GDM1 (cell line): ENCODE measurements around the gene OSBPL8.
A peak's percentile ranks its signal among the peaks of the same experiment; 100 is the strongest.
"Not testable (repeated sequence)": the region's sequence is repeated elsewhere in the genome, so short reads cannot be mapped to it uniquely, and the experiment has no call there.

Experiments used
- DNase-seq: peaks from one replicate; lab custom pipeline; 2025; lab: John Stamatoyannopoulos, UW

The OSBPL8 gene

DNA sequence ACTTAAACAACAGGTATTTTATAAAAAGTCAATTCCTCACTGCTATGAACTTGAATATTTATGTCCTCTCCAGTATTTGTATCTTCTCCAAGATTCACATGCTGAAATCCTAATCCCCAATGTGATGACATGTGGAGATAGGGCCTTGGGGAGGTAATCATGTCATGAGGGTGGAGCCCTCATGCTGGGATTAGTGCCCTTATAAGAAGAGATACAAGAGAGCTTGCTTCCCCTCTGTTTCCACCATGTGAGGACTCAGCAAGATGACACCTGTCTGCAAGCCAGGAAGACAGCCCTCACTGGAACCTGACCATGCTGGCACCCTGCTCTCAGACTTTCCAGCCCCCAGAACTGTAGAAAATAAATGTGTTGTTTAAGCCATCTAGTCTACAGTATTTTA lies 36.2 kb downstream of the OSBPL8 start:
- DNase-seq, result no peak

DNA sequence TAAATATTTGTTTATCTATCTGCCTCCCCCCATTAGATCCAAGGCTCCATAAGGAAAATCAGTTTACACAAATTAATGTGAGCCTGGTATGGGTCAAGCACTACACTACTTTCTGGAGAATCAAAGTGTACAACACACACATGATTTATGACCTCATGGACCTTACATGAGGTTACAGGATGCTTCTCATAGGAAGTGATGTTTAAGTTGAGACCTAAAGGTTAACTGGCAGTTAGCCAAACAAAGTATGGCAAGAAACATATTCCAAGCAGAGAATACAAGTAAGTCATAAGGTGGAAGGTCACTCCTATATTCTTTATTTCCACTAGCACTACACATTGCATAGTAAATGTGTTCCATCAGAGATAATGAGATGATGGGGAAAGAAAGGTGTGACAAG lies 39.2 kb downstream of the OSBPL8 start:
- no peak for DNase-seq

DNA sequence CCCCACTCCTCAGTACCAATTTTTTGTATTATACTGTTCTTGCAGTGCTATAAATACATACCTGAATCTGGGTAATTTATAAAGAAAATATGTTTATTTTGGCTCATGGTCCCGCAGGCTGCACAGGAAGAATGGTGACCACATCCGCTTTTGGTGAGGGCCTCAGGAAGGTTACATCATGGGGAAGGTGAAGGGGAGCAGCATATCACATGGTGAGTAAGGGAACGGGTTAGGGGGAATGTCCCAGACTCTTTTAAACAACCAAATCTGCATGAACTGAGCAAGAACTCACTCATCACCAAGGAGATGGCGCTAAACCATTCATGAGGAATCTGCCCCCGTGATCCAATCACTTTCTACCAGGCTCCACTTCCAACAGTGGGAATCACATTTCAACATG lies 40.0 kb downstream of the OSBPL8 start:
- DNase-seq, result no peak

DNA sequence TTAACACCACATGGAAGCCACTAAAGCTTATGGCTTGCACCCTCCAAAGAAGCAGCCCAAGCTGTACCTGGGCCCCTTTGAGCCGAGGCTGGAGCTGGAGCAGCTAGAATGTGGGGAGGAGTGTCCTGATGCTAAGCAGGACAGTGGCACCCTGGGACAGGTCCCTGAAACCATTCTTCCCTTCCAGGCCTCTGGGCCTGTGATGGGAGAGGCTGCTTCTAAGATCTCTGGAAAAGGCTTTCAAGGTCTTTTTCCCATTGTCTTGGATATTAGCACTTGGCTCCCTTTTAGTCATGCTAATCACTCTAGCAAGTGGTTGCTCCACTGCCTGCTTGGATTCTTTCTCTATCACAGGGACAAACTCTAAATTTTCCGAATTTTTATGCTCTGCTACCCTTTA lies 40.9 kb downstream of the OSBPL8 start:
- DNase-seq, result no peak

DNA sequence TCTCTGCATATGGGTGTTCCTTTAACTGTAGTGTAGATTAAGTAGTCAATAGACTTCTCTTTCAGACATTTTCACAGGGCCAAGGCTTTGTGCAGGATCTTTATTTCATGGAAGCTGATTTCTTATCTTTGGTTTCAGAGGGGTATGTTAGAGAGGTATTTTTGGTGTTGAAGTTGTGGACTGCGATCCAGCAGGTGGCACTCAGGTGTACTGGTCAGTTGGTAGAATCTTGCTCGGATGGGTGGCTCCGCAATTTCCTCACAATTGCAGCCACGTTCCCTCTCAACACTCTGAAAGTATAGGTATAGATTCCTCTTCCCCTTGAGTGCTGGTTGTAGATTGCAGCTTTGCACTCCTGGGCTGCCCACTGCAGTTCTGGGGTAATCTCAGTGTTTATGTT lies 44.3 kb downstream of the OSBPL8 start:
- no peak for DNase-seq

DNA sequence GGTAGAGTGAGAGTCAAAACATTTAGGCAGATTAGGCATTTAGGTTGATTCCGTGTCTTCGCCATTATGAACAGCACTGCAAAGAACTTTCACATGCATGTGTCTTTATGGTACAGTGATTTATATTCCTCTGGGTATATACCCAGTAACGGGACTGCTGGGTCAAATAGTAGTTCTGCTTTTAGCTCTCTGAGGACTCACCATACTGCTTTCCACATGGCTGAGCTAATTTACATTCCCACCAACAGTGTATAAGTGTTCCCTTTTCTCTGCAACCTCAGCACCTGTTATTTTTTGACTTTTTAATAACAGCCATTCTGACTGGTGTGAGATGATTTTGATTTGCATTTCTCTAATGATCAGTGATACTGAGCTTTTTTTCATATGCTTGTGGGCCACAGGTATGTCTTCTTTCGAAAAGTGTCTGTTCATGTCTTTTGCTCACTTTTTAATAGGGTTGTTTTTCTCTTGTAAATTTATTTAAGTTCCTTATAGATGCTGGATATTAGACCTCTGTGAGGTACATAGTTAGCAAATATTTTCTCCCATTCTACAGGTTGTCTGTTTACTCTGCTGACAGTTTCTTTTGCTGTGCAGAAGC lies 48.4 kb downstream of the OSBPL8 start:
- not testable (repeated sequence) for DNase-seq

DNA sequence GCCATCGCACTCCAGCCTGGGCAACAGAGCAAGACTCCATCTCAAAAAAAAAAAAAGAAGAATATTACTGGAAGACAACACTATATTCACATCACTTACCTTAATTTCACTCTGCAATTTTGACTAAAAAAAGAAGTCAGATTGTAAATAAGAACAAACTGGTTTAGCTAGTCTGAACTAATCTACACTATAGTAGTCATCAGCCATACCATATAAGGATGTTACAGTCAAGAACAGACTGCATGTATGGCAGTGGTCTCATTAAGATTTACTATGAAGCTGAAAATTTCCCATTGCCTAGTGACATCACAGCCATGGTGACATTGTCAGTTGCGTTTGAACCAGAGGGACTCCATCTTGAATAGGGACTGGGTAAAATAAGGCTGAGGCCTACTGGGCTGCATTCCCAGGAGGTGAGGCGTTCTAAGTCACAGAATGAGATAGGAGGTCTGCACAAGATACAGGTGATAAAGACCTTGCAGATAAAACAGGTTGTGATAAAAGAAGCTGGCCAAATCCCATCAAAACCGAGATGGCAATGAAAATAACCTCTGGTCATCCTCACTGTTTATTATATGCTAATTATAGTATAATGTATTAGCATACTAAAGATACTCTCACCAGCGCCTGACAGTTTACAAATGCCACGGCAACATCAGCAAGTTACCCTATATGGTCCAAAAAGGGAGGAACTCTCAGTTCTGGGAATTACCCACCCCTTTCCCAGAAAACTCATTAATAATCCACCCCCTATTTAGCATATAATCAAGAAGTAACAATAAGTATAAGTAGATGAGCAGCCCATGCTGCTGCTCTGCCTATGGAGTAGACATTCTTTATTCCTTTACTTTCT lies 51.2 kb downstream of the OSBPL8 start:
- no peak for DNase-seq

DNA sequence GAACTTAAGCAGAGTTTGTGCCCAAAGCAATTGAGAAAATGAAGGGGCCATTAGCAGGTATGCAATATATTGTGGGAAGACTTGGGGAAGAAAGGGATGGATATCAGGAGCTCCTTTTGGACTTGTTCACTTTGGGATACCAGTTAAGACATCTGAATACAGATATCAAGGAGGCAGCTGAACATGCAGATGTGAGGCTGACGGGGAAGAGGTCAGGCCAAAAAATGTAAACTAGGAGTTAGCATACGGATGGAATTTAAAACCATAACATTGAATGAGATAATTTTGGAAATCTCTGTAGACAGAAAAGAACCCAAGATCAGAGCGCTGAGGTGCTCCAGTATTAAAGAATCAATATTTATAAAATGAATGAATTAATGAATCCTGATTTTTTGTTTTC lies 53.4 kb downstream of the OSBPL8 start:
- no peak for DNase-seq

DNA sequence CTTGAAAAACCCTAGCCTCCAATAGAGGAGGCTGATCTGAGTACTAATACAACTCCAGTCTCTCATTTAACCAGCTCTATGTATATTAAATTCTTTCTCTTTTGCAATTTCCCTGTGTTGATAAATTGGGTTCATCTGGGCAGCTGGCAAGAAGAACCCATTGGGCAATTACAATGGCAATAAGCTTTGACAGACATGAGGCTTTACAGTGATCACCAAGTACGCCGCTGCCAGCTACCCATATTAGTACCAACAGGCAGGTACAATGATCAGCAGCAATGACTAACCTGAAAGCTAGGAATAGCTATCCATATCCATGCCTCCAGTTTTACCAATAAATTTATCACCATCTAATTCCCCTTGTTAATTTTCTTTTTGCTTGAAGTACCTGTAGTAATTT lies 54.5 kb downstream of the OSBPL8 start:
- DNase-seq, result no peak

DNA sequence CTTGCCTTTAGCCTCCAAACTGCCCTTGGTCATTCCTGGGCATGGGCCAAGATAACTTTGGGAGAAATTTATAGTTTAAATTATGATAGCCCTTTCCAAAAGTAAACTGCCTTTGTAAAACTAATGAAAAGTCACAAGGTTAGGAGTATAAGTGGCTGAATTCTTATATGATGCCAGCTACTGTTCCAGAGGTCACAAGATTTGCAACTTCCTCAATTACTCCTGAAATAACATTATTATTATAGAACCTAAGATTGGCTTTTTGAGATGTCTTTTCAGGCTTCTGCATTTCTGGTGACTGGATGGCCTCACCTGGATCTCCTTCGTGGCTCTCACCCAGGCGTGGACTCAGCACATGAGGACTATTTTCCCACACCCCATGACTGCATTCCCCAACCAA lies 55.0 kb downstream of the OSBPL8 start:
- no peak for DNase-seq

DNA sequence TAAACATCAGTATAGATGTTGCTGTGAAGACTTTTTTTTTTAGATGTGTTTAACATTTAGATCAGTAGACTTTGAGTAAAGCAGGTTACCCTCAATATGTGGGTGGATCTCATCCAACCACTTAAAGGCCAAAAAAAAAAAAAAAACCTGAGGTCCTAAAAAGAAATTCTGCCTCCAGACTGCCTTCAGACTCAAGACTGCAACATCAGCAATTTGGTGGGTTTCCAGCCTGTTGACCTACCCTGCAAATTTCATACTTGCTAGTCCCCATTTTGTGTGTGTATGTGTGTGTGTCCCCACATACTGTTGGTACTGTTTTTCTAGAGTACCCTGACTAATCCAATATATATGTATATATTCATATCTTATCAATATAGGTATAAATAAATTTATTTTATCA lies 55.6 kb downstream of the OSBPL8 start:
- DNase-seq, result no peak

DNA sequence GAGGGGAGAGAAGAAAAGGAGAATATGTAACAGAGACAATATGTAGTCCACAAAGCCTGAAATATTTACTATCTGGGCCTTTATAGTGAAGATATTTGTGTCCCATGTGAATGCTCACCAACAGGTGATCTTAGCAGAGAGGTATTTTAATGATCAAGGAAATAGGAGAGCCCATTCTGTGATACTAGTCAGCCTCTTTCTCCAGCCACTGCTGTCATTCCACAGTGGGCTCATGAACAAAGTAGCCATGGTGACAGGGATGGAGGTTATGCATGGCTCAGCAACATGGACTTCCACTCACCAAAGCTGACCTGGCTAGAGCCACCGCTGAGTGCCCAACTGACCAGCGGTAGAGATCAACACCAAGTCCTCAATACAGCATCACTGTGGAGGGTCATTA lies 58.2 kb downstream of the OSBPL8 start:
- DNase-seq, result no peak

DNA sequence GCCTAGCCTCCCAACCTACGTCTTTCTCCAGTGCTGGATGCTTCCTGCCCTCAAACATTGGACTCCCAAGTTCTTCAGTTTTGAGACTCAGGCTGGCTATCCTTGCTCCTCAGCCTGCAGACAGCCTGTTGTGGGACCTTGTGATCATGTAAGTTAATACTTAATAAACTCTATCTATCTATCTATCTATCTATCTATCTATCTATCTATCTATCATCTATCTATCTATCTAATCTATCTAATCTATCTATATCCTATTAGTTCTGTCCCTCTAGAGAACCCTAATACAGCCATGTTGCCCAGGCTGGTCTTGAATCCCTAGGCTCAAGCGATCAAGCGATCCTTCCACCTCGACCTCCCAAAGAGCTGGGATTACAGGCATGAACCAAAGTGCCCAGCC lies 60.4 kb downstream of the OSBPL8 start:
- DNase-seq, result not testable (repeated sequence)

DNA sequence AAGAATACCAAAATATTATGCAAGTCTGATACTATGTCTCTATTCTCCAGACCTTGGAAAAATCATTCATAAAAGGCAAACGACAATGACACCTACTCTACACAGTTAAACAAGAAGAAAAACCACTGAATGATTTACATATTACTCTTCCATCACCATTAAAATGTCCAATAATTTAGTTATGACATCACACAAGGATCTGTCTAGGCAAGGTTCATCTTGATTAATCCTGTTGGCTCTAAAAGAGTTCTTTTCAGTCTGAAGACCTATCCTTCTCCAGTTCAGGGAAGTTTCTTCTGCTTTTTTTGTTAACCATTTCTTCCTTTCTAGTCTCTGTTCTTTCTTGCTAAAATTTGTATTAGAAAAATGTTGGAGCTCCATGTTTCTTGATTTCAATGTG lies 64.0 kb downstream of the OSBPL8 start:
- DNase-seq, result no peak

DNA sequence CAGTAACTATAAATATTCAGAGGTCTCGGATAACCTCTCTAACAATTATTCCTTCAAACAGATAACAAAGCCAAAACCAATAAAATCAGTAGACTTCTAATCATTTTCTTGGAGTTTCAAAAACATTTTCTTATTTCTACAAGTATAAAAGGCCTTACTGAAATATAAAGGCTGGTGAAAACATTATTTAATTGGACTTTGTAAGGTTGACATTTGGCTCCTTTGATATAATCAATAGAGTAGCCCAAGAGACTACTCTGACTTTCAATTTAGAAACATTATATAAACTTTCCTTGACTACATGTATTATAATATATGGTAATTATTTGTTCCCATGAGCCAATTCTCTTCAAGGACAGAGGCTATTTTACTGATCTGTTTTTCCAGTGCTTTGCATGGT lies 68.3 kb downstream of the OSBPL8 start:
- DNase-seq, result no peak

DNA sequence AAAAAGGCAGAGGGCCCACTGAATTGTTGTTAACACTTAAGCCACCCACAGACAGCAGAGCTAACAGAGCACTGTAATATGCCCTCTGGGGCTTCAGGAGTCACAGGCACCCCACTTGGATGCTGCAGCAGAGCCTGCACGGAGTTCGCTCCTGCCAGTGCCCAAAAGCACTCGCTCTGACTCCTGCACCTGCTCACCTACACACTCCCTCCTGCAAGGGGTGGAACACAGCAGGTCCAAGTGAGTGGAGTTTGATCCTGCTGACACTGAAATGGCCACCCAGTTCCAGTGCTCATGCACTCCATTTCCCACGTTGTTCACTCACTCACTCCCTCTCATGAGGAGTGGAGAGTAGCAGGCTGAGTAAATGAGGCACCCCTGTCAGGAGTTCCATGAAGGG lies 68.8 kb downstream of the OSBPL8 start:
- no peak for DNase-seq

DNA sequence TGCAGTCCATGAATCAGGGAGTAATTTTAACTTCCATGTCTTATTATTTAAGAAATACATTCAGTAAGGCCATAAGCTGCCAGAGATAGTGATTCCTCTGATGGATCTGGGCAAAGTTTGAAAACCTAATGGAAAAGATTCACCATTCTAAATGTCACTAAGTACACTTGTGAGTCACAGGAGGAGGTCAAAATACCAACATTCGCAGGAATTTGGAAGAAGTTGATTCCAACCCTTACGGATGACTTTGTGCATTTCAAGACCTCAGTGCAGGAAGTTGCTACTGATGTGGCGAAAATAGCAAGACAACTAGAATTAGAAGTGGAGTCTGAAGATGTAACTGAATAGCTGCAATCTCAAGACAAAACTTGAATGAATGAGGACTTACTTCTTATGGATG lies 69.8 kb downstream of the OSBPL8 start:
- no peak for DNase-seq

DNA sequence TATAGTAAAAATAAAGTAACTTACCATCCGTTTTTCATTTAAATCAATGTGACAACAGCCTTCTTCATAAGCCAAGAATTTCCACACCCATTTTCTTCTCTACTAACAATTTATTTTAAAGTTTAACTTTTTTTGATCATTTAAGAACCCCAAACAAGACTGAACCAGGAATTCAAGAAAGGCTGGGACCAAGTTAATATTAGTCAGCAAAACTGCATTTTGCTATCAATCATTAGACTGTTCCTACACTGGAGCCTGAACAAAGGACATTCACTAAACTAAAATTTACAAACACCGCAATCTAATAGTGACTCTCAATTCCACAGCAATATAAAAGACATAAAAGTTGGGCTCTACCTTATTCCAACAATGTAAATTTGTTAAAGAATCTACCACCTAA lies 73.6 kb downstream of the OSBPL8 start:
- DNase-seq, result no peak

DNA sequence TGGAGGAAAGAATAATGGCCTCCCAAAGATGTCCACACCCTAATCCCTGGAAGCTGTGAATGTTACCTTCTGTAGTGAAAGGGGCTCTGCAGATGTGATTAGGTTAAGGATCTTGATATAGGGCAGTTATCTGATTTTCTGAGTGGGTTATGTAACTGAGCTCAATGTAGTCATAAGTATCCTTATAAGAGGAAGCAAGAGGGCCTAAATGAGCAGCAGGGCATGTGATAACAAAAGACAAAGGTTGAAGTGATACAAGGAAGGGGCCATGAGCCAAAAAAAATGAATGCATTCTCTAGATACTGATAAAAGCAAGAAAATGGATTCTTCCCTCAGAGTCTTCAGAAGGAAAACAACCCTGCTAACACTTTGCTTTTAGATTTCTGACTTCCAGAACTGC lies 78.8 kb downstream of the OSBPL8 start:
- DNase-seq, result no peak

DNA sequence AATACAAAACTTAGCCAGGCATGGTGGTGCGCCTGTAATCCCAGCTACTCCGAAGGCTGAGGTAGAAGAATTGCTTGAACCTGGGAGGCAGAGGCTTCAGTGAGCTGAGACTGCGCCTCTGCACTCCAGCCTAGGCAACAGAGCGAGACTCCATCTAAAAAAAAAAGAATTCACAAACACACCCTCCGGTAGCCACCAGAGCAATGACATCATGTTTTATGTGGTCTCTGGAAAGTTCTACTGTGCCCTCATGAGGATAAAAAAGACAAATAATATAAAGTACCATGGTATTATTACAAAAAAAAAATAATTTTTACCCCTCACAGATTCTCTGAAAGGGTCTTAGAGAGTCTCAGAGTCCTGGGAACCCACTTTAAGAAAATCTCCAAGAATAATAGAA lies 81.5 kb downstream of the OSBPL8 start:
- no peak for DNase-seq

DNA sequence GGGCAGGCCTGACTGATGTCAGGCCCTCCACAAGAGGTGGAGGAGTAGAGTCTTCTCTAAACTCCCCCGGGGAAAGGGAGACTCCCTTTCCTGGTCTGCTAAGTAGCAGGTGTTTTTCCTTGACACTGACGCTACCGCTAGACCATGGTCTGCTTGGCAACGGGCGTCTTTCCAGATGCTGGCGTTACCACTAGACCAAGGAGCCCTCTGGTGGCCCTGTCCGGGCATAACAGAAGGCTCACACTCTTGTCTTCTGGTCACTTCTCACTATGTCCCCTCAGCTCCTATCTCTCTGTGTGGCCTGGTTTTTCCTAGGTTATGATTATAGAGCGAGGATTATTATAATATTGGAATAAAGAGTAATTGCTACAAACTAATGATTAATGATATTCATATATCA lies 86.7 kb downstream of the OSBPL8 start:
- not testable (repeated sequence) for DNase-seq

DNA sequence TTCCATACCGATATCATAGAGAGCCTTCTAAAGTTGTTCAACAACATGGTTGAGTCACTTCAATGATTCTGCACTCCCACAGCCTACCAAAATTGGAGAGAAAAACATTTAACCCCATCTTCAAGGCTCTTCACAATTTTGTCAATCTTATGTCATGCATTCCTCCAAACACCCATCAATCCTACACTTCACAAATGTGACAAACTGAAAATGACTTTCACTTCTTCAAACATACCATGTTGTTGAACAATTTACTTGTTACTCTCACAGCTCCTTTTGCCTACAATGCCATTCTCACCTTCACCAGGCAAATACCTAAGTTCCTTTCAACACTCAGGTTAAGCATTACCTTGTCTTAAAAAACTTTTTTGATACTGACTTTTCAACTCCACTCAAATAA lies 88.0 kb downstream of the OSBPL8 start:
- DNase-seq, result no peak

DNA sequence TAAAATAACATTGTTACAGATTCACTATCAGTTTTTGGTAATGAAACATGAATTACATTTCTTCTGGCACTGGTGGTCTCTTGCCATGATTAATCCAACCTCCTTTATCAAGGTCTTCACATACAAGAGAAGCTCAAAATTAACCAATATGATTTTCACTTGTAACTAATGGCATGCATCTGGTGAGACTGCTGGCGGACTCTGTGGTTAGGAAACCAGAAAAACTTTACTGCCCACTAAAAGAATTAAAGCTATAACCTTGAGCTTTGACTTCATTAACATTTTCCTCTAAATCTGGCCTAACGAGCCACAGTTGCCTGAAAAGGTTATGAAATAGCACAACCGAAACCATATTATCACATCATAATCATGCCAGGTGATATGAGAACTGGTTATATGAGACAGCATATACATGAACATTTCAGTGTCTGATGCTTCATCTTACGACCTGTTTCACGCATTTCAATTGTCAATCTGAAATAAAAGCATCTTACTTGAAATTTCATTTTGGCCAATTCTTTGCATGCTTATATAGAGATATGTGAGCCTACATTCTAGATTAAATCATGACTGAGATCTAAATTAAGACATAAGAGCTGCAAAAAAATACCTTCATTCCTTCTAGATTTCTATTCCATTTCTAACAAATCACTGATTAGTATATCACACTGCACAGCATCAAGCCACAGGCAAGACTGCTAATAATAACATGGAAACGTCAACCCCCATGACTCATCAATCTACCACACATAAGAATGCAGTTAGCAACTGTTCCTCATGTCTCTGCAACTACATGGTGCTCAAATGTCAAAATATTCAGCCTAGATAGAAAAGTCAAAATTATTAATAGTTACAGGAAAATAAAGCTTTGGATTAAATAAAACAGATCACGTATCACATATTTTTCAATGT lies 89.3 kb downstream of the OSBPL8 start:
- DNase-seq, result peak; percentile 28
